Stomach (tissue), 9 donors: ENCODE results near the gene TPRN. TPM values are rescaled to one million over a fixed set of nuclear protein-coding genes. Genes with fewer than 3 reads are reported as not detected.

Experiments
- DNase-seq, 2 donors: peaks; one replicate each; pipeline versions ENCODE4 v3.0.0 to v3.0.0-alpha.2; 2013 to 2019
- H3K27ac ChIP-seq, 5 donors: fragments of 200-600 bp in 4 of 5; sonication (generic) in 4 of 5; one replicate each; pipeline ENCODE4 v1.5.1; 2013 to 2019; ENCODE audit warnings: mild to moderate bottlenecking in 1 of 5, moderate library complexity in 1 of 5
- H3K27me3 ChIP-seq, 3 donors: fragments of 200-600 bp; sonication (generic); one replicate each; pipeline ENCODE4 v1.5.1; 2017 to 2019; ENCODE audit warnings: mixed run types in 1 of 3
- H3K36me3 ChIP-seq, 4 donors: fragments of 200-600 bp; sonication (generic); 1 replicate in 3 of 4; 2 replicates in 1 of 4; pipeline ENCODE4 v1.5.1; 2016 to 2019
- H3K4me1 ChIP-seq, 4 donors: fragments of 200-600 bp; sonication (generic); one replicate each; pipeline ENCODE4 v1.5.1; 2016 to 2019
- H3K4me3 ChIP-seq, 4 donors: fragments of 200-600 bp; sonication (generic) in 3 of 4; one replicate each; pipeline ENCODE4 v1.5.1; 2016 to 2019; ENCODE audit warnings: mild to moderate bottlenecking in 1 of 4
- H3K9me3 ChIP-seq, 4 donors: fragments of 200-600 bp; sonication (generic); one replicate each; pipeline ENCODE4 v1.5.1; 2016 to 2019
- EP300 ChIP-seq: sonication (generic); formaldehyde crosslinking; IDR thresholded peaks from one replicate; pipeline ENCODE4 v1.6.1; 2017; ENCODE audit warnings: antibody characterized with exemption
- POLR2A ChIP-seq, 4 donors: fragments of 450-650 bp; IDR thresholded peaks; one replicate each; pipeline ENCODE4 v1.6.1; 2016; ENCODE audit warnings: antibody characterized with exemption in 4 of 4, control low read depth in 2 of 4, mild to moderate bottlenecking in 1 of 4, moderate library complexity in 1 of 4
- POLR2AphosphoS5 ChIP-seq, 3 donors: sonication (generic); formaldehyde crosslinking; IDR thresholded peaks; one replicate each; pipeline ENCODE4 v1.6.1; 2016; ENCODE audit warnings: antibody characterized with exemption in 3 of 3
- WGBS, 5 donors: extraction: QIAGEN DNeasy Blood & Tissue Kit in 3 of 5; methylation state at CpG; one replicate each; pipeline versions ENCODE4 v1.1.5 to v1.1.7; 2013 to 2018; 5-methylcytosine and 5-hydroxymethylcytosine counted together
- intact Hi-C: fragments of 100-400 bp; cut with DNase I; formaldehyde crosslinking; loops from one replicate; pipeline ENCODE4 v1.15.1; 2023; ENCODE audit warnings: low total_unique reads
- polyA plus RNA-seq, 3 donors: library from polyadenylated mRNA; stranded (reverse); fragments of 200-250 nt; gene quantifications; one replicate each; pipeline ENCODE4 v1.2.3, GENCODE V29; 2013
- total RNA-seq, 5 donors: library from RNA; depleted of rRNA; stranded (reverse); fragments of >200 nt; gene quantifications; one replicate each; pipeline versions ENCODE4 v1.1.0 to v1.2.3, GENCODE V29; 2014 to 2016
- TF ChIP-seq, protein P1 (sequence below), 7 experiments: fragments of 450-650 bp in 4 of 7; fragments of 200-600 bp in 3 of 7; sonication (generic) in 3 of 7; IDR thresholded peaks; one replicate each; pipeline ENCODE4 v1.5.1; 2016 to 2019; ENCODE audit warnings: antibody characterized with exemption in 7 of 7, control low read depth in 2 of 7, mild to moderate bottlenecking in 1 of 7
- donor health status: healthy with polysubstance abuse.
- donor health status: Bipolar disorder and iron deficiency.
- donor health status: healthy.

TPRN gene
- total and polyA plus RNA-seq, 8 donors, result 8.8 to 161 (median 24.6) TPM

DNA sequence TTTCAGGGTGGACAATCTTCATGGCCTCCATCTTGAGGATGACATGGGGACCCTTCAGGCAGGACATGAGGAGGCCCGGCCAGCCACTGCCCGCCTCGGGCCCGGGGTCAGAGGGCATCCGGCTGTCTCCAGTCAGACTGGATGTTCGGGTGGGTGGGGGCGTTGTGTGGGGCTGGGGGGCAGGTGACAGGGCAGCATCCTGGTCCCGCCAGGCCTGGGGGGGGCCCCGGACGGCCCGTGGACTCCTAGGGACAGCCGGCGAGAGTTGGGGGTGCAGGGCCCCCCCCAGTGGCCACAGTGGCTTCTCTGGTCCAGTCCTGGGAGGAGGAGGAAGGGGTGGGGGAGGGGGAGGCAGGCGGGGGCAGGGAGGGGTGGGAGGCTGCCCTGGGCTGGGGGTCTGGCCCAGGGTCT is 20.6 kb upstream of the TPRN start:
- H3K4me3 ChIP-seq, result peak overlapping the region; percentile 44 to 58 (median 46)
- peaks cover 0 to 14% (median 0%) of the 10 kb centered on the region in 3 donors for H3K27me3 ChIP-seq
- intact Hi-C loops, result no loop called here
- TF ChIP-seq EP300 (no peak), POLR2AphosphoS5 (IDR thresholded peaks at IDR 0.05) (no peak), POLR2A (IDR thresholded peaks at IDR 0.05) (no peak)
- TF ChIP-seq, protein P1, sequence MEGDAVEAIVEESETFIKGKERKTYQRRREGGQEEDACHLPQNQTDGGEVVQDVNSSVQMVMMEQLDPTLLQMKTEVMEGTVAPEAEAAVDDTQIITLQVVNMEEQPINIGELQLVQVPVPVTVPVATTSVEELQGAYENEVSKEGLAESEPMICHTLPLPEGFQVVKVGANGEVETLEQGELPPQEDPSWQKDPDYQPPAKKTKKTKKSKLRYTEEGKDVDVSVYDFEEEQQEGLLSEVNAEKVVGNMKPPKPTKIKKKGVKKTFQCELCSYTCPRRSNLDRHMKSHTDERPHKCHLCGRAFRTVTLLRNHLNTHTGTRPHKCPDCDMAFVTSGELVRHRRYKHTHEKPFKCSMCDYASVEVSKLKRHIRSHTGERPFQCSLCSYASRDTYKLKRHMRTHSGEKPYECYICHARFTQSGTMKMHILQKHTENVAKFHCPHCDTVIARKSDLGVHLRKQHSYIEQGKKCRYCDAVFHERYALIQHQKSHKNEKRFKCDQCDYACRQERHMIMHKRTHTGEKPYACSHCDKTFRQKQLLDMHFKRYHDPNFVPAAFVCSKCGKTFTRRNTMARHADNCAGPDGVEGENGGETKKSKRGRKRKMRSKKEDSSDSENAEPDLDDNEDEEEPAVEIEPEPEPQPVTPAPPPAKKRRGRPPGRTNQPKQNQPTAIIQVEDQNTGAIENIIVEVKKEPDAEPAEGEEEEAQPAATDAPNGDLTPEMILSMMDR (IDR thresholded peaks at IDR 0.05), result no peak
- H3K4me1 ChIP-seq, result peaks cover 45 to 91% (median 86%) of the 10 kb centered on the region in 4 donors
- no peaks in the 10 kb centered on the region for H3K9me3 ChIP-seq
- H3K36me3 ChIP-seq, result peaks cover 0 to 7% (median 4%) of the 10 kb centered on the region in 4 donors
- 69 to 86% (median 81%) methylated on average over 7 to 14 of the region's 14 CpGs for WGBS, 5 donors
- H3K27ac ChIP-seq, result peak overlapping the region in 4 of 5 donors; percentile 61 to 73 (median 64)
- DNase-seq, result no peak

DNA sequence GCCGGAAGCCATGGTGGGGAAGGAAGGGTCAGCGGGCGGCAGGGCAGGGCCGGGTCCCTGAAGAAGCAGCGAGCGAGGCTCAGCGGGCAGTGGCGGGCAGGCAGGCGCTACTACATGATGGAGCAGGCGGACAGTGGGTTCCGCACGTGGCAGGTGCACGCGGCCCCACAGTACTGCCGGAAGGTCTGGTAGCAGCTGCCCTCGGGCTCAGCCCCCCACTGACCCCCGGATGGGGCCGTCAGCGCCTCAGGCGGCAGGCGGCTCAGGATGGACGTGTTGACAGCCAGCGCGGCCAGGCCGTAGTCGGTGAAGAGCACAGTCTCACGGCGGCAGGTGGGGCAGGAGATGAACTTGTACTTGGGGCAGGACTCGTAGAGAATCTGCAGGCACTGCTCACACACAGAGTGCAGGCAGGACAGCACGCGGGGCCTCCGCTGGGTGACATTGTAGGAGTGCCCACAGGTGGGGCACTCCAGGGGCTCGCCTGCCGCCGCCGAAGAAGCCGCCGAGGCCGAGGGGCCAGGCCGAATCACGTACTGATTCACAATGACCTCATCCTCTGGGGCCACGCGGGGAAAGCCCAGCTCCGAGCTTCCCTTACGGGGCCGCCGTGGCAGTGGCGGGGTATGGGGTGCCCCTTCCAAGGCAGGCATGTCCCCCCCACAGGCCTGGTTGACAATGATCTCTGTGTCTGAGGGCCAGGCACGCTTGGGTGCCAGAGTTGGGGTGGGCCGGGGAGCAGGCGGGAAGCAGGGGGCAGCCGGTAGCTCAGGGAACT is 20.0 kb upstream of the TPRN start:
- H3K4me3 ChIP-seq, result peak overlapping the region in 1 of 4 donors; percentile 1
- H3K4me1 ChIP-seq, result peaks cover 45 to 85% (median 82%) of the 10 kb centered on the region in 4 donors
- H3K27me3 ChIP-seq, result peaks cover 0 to 14% (median 0%) of the 10 kb centered on the region in 3 donors
- no peaks in the 10 kb centered on the region for H3K9me3 ChIP-seq
- peak in 1 of 2 donors; percentile 32 for DNase-seq
- H3K36me3 ChIP-seq, result peaks cover 0 to 13% (median 8%) of the 10 kb centered on the region in 4 donors
- TF ChIP-seq, protein P1 (IDR thresholded peaks at IDR 0.05), result no peak
- TF ChIP-seq POLR2A (IDR thresholded peaks at IDR 0.05) (no peak), EP300 (no peak), POLR2AphosphoS5 (IDR thresholded peaks at IDR 0.05) (no peak)
- intact Hi-C loops, result no loop called here
- H3K27ac ChIP-seq, result peak overlapping the region in 2 of 5 donors; percentile 16 to 64
- WGBS, 5 donors, result 87 to 89% (median 89%) methylated on average over 24 to 52 of the region's 52 CpGs

DNA sequence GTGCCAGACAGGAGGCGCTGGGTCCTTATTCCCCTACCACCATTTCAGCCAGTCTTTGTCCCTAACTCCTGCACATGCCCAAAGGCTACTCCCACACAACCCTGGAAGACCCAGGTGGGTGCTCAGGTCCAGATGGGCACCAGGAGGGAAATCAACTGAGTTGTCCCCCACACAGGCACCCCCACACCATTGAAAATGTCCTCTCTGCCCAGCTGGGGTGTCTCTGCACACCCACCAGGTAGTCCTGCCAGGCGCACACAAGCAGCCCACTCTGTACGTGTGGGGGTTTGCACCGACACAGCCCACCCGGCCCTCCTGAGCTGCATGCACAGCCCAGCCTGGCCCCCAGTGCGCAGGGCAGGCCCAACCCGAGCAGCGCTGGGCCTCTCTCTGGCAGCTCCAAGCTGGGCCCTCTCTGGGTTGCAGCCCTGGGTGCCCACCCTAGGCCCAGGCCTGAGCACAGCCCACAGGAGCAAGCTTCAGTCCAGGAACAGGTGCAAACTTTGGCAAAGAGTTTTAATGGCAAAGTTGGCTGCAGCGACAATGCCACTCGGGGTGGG is 19.3 kb upstream of the TPRN start:
- intact Hi-C loops, result no loop called here
- Histone ChIP-seq H3K4me1 (peaks cover 44 to 78% (median 75%) of the 10 kb centered on the region in 4 donors), H3K27me3 (peaks cover 0 to 14% (median 0%) of the 10 kb centered on the region in 3 donors), H3K4me3 (peak overlapping the region in 1 of 4 donors; percentile 9), H3K27ac (peak overlapping the region in 3 of 5 donors; percentile 16 to 40 (median 18)), H3K36me3 (peaks cover 4 to 20% (median 15%) of the 10 kb centered on the region in 4 donors), H3K9me3 (no peaks in the 10 kb centered on the region)
- DNase-seq, result no peak
- TF ChIP-seq POLR2AphosphoS5 (IDR thresholded peaks at IDR 0.05) (no peak), POLR2A (IDR thresholded peaks at IDR 0.05) (no peak), EP300 (no peak)
- TF ChIP-seq, protein P1 (IDR thresholded peaks at IDR 0.05), result no peak
- 68 to 93% (median 87%) methylated on average over 3 to 10 of the region's 10 CpGs for WGBS, 5 donors

DNA sequence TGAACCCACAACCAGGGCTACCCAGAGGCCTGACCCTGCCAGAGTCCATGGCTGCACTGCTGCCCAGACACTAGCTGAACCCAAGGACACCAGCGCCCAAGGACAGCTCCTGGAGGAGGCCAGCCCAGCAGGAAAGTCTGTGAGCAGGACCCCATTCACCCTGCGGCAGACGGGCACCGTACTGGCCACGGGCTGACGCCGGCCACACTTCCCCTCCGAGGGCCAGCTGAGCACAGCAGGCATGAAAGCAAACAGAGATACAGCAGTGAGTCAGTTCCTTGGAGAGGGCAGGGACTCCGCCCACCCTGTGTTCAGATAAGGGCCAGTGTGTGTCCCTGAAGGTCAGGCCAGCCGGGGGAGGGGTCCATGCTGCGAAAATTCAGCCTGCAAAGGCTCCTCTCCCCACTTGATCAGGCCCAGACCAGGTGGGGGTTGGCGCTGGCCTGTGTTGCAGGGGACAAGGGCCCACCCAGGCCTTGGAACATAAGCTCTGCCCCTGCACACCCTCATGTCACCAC is 18.3 kb upstream of the TPRN start:
- H3K27ac ChIP-seq, result peak overlapping the region; percentile 87 to 91 (median 89)
- H3K4me1 ChIP-seq, result peaks cover 34 to 68% (median 65%) of the 10 kb centered on the region in 4 donors
- no peak for TF ChIP-seq EP300
- TF ChIP-seq, protein P1 (IDR thresholded peaks at IDR 0.05), result no peak
- TF ChIP-seq POLR2AphosphoS5 (IDR thresholded peaks at IDR 0.05), result peak in 2 of 3 donors; percentile 90 to 93
- peak in 2 of 4 donors; percentile 11 to 45 for TF ChIP-seq POLR2A (IDR thresholded peaks at IDR 0.05)
- DNase-seq, result peak; percentile 86 to 89
- H3K27me3 ChIP-seq, result peaks cover 0 to 14% (median 0%) of the 10 kb centered on the region in 3 donors
- WGBS, 5 donors, result 24 to 46% (median 35%) methylated on average over 3 to 12 of the region's 12 CpGs
- peaks cover 10 to 29% (median 19%) of the 10 kb centered on the region in 4 donors for H3K36me3 ChIP-seq
- peak overlapping the region; percentile 36 to 46 (median 42) for H3K4me3 ChIP-seq
- intact Hi-C loops, result no loop called here
- no peaks in the 10 kb centered on the region for H3K9me3 ChIP-seq
